GM18868 (cell line): Measurements from ENCODE around the gene SEMA4A.
"Not testable (repeated sequence)": the region's sequence is repeated elsewhere in the genome, so short reads cannot be mapped to it uniquely, and the experiment has no call there.

Experiments used
- ATAC-seq: cut with Tn5 transposase; IDR thresholded peaks from one replicate; pipeline ENCODE4 v1.9.1; 2021; ENCODE audit warnings: mild to moderate bottlenecking, moderate library complexity; ENCODE audit not compliant: unreplicated experiment

Gene SEMA4A

GRCh38 chr1:156155756-156156510 is 2.5 kb downstream of the SEMA4A start:
- no peak for ATAC-seq

GRCh38 chr1:156157506-156157905 is 4.1 kb downstream of the SEMA4A start:
- ATAC-seq: no peak

GRCh38 chr1:156157966-156158365 is 4.6 kb downstream of the SEMA4A start:
- no peak for ATAC-seq

- no peak for ATAC-seq
Observed at GRCh38 chr1:156160000-156160742, 6.8 kb downstream of the SEMA4A start.

- no peak for ATAC-seq
Observed at GRCh38 chr1:156160743-156161171, 7.4 kb downstream of the SEMA4A start.

GRCh38 chr1:156162430-156163037 is 9.1 kb downstream of the SEMA4A start:
- no peak for ATAC-seq

- ATAC-seq: no peak
Observed at GRCh38 chr1:156163712-156164111, 10.3 kb downstream of the SEMA4A start.

GRCh38 chr1:156164125-156164831 is 10.9 kb downstream of the SEMA4A start:
- no peak for ATAC-seq

GRCh38 chr1:156165083-156165482 is 11.7 kb downstream of the SEMA4A start:
- ATAC-seq: no peak

- ATAC-seq: no peak
Observed at GRCh38 chr1:156167536-156167935, 14.2 kb downstream of the SEMA4A start.

GRCh38 chr1:156172696-156173470 is 19.5 kb downstream of the SEMA4A start:
- ATAC-seq: no peak

GRCh38 chr1:156176610-156177210 is 23.3 kb downstream of the SEMA4A start:
- ATAC-seq: no peak

- no peak for ATAC-seq
Observed at GRCh38 chr1:156177919-156178654, 24.7 kb downstream of the SEMA4A start.

GRCh38 chr1:156180471-156180870 is 27.1 kb downstream of the SEMA4A start:
- ATAC-seq: no peak

- ATAC-seq: not testable (repeated sequence)
Observed at GRCh38 chr1:156181391-156181924, 28.1 kb downstream of the SEMA4A start.

GRCh38 chr1:156182010-156182779 is 28.8 kb downstream of the SEMA4A start:
- not testable (repeated sequence) for ATAC-seq

GRCh38 chr1:156186347-156187177 is 33.2 kb downstream of the SEMA4A start:
- ATAC-seq: not testable (repeated sequence)
